SIG-M5 treated with dmso at 0.1 percent for 504 hours (cell line): ENCODE results near the gene TTLL1.
"Not testable (repeated sequence)": the region's sequence is repeated elsewhere in the genome, so short reads cannot be mapped to it uniquely, and the experiment has no call there.

Source experiments
- DNase-seq: peaks from one replicate; lab custom pipeline; 2025; ENCODE audit not compliant: unreplicated experiment; lab: John Stamatoyannopoulos, UW

Gene TTLL1

DNA sequence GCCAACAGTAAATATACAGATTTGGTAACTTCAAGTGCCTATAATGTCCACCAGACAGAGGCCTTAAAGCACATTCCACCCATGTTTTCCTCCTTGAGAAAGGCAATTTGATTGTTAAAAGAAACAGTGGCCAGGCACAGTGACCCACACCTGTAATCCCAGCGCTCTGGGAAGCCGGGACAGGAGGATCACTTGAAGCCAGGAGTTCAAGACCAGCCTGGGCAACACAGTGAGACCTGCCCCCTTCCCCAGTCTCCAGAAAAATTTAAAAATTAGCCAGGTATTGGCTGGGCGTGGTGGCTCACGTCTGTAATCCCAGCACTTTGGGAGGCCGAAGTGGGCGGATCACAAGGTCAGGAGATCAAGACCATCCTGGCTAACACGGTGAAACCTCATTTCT is 93.5 kb downstream of the TTLL1 start:
- not testable (repeated sequence) for DNase-seq

DNA sequence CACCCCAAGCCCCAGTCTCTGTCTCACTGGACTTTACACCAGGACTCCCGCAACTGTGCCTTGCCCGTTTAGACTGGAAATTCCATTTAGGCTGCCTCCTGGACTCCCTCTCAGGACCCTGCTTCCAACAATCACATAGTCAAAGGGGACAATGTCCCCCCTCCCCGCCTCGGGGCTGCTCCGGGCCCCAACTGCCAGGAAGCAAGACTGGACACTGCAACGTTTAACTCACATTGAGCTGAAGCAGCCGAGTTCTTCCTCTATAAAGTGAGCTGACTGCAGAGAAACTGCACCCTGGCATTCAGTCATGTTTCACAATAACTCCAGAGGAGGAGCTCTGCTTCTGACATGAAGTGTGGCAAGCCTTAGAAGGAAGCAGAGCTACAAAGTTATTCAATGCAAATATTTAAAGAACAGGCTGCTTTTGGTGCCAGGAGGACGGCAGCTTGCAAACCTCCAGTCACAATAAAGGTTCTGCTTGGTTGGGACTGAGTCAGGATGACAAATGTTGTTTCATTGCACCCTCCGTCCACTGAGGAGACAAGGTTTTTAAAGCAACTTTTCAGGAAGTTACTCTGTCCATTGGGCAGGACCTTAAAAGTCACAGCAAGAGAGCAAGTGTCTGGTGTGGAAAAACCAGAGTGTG is 94.2 kb downstream of the TTLL1 start:
- DNase-seq: peak; percentile 97

DNA sequence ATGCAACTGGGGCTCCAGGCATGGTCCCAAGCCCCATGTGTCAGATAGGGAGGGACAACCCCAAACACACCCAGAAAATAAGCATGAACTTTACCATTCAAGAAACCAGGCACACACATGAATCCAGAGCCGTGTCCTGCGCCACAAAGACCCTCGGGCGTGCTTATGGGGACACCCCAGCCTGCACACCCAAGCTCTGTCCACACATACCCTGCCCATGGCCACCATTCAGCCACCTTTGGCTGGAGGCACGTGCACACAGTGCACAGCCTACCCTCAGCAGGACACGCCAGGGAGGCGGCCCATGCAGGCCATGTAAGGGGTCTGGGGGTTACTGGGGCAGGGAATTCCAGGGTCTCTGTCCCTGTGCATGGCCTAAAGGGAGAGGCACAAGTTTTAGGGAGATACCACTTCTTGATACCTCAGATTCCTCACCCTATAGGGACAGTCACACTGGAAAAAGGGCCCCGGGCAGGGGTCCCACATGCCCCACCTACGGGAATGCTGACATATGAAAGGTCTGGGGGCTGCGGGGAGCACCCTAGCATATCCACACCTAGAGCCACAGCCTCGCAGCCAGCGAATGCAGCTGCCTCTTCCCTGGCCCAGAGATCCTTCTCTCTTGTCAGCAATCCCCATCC is 94.8 kb downstream of the TTLL1 start:
- no peak for DNase-seq

DNA sequence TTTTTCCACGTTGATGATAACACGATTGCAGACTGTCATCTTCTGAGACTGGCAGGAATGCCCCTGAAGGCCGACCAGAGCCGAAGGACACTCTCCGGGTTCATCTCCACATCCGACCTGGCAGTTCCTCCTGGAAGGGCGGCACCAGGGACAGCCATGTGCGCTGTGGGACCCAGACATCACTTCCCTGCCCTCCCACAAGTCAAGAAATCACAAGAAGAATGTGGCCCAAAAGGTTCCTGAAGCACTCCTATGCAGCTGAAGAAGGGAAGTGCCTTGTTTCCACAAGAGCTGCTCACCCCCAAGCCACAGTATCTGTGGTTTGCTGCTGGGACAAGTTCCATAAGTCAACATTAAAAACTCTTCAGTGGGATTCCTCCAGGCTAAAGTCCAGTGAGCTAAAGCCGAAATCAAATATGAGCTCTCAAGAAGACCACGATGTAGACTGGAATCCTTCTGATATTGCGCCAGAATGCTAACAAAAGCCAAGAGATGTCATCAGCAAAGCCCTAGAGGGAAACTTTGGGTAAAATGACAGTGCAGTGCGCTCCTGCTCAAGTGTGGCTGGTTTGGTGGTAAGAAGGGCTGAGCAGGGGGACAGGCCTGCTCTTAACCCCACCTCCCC is 95.4 kb downstream of the TTLL1 start:
- peak; percentile 60 for DNase-seq

DNA sequence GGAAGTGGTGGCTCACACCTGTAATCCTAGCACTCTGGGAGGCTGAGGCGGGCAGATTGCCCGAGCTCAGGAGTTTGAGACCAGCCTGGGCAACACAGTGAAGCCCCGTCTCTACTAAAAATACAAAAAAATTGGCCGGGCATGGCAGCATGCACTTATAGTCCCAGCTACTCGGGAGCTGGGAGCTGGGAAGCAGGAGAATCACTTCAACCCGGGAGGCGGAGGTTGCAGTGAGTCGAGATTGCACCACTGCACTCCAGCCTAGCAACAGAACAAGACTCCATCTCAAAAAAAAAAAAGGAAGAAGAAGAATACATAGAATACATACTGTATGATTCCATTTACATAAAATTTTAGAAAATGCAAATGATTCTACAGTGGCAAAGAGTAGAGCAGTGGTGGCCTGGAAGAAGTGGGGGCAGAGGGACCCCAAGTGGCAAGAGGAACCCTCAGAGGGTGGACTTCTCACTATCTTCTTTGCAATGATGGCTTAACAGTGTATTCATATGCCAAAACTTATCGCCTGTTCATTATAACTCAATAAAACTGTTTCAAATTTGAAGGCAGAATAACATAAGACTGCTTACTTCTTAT is 96.2 kb downstream of the TTLL1 start:
- no peak for DNase-seq

DNA sequence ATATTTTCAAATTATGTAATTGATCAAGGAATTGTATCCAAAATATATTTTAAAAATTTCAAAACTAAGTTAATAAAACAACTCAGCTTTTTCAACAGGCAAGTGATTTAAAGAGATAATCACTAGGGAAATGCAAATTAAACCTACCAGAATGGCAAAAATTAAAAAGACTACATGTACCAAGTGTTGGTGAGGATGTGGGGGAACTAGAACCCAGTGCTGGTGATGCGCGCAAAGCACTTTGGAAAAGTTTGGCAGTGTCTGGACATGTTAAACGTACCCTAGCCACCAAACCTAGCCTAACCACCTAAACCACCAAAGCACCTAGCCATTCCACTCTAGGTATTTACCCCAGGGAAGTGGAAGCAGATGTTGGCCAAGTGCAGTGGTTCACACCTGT is 97.1 kb downstream of the TTLL1 start:
- DNase-seq: no peak

DNA sequence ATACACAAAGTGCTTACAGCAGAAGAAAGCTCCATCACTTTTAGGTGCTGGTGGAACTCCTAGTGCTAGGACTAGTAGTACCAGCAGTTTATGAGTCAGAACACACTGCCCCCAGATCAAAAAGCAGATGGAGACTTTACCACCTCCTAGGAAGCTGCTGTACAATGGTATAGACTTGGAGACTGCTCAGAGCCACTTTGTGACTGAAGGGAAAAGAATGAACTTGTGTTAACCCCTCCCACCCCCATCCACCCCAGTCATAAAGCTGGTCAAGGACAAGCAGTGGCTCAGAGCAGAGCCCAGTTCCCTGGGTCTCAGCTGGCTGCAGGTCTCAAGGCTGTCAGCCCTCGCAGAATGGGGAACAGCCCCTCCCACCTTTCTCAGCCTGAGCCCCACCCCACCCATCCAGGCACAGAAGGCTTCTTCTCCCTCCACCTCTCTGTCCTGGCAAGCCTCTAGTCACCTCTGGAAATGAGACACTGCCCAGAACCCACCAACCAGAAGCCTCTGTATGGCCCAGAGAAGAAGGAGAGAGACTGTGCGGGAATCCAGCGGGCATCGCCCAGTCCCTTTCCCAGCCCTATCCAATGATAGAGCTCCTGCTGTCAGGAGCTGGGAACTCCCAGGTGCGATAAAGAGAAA is 98.1 kb downstream of the TTLL1 start:
- no peak for DNase-seq

DNA sequence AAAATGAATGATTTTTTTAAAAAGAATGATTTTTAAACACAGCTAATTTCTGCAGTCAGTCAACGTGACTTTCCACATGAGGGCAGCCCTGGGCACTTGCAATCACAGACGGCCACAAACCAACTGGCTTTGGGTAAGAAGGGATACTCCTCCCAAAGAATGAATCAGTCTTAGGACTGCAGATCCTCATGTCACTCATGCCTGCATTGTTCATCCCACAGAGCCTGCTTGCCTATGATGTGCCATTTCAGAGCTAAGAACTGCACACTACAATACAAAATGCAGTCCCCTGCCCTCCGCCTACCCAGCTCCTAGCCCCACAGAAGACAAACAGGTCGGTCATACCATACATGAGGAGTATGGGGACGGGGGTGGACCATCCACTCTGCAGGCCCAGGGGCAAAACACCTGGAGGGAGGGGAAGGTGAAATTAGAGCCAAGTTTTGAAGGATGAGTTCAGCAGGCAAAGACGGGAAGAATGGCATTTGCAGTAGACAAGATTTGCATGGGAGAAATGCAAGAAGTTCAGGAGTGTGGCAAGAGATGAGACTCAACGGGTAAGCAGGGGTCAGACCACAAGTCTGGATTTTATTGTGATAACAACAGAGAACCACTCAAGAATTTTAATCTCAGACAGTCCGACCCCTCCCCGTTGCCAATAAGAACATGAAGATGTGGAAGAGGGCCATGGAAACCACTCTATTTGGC is 98.9 kb downstream of the TTLL1 start:
- no peak for DNase-seq
